GM21717 (cell line): ENCODE data around the gene GMCL1.

Experiments used
- ATAC-seq: cut with Tn5 transposase; IDR thresholded peaks from one replicate; pipeline ENCODE4 v1.9.1; 2021; ENCODE audit warnings: mild to moderate bottlenecking, moderate library complexity; ENCODE audit not compliant: unreplicated experiment

The GMCL1 gene

DNA sequence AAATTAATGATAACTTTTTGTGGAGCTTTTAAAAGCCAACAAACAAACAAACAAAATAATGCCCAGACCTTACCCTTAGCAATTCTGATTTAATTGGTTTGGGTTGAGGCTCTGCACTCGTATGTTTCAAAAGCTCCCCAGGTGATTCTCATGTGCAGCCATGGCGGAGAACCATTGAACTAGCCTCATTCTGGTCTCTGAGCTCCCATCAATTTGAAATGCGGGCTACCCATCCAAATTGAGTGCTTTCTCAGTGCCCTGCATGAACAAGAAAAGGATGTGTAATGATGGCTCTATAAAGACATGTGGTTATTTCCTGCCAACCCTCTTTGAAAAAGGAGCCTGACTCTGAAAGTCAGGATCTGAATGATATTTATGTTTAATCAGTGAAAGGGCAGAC is 93.7 kb downstream of the GMCL1 start:
- ATAC-seq, result no peak

DNA sequence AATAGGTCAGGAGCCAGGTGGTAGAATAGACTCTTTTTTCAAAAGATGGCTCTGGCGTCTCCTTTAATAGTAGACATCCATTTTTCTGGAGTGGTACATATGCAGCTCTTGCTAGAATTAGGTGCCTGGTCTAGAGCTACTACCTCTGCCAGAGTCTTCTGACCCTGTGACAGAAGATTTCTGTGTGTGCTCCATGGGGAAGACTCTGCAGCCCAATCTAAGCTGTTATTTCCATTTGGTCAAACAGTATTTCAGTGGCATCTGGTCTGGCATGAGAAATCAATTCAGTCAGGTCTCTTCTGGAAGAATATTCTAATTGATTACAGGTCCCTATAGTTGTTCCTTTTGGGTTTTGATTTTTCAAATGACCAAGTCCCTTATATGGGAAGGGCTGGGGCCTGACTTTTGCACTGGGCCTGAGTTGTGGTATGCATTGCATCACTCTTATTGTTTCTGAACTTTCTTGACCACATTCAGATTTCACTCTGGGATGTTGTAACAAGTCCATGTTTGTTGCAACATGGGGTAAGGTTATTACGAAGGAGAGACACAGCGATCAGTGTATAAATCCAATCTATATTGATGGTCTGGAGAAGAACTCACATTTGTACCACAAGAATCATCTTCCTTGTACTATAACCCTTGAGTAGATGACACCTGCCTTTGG is 97.5 kb downstream of the GMCL1 start:
- no peak for ATAC-seq
